Brain pericyte (primary cell): ENCODE results near the gene JKAMP.
"Not testable (repeated sequence)": the region's sequence is repeated elsewhere in the genome, so short reads cannot be mapped to it uniquely, and the experiment has no call there.

Source experiments
- DNase-seq: peaks from one replicate; pipeline ENCODE4 v3.0.0-alpha.2; 2012; ENCODE audit warnings: low read depth, low spot score

JKAMP gene

GRCh38 chr14:59483819-59484638, at the start of gene JKAMP, which contains the start of gene L3HYPDH:
Gene JKAMP (plus strand): TSS chr14:59484517. CDS start chr14:59484590, 73 bp downstream.
Gene L3HYPDH (minus strand): TSS chr14:59484408. CDS start chr14:59484316, 92 bp downstream.
- DNase-seq: peak; percentile 83

- DNase-seq: no peak
Observed at GRCh38 chr14:59435101-59435500, 49.2 kb upstream of the JKAMP start.

- DNase-seq: no peak
Observed at GRCh38 chr14:59435987-59436386, 48.3 kb upstream of the JKAMP start.

- DNase-seq: no peak
Observed at GRCh38 chr14:59438195-59438647, 46.1 kb upstream of the JKAMP start.

GRCh38 chr14:59439256-59439965, 44.9 kb upstream of the JKAMP start:
- DNase-seq: no peak

- not testable (repeated sequence) for DNase-seq
Observed at GRCh38 chr14:59448673-59449072, 35.6 kb upstream of the JKAMP start.

- DNase-seq: no peak
Observed at GRCh38 chr14:59450716-59451115, 33.6 kb upstream of the JKAMP start.

GRCh38 chr14:59451849-59452248, 32.5 kb upstream of the JKAMP start:
- DNase-seq: no peak

GRCh38 chr14:59454139-59454538, 30.2 kb upstream of the JKAMP start:
- no peak for DNase-seq

- DNase-seq: no peak
Observed at GRCh38 chr14:59455411-59455810, 28.9 kb upstream of the JKAMP start.

- DNase-seq: no peak
Observed at GRCh38 chr14:59458486-59458885, 25.8 kb upstream of the JKAMP start.

- no peak for DNase-seq
Observed at GRCh38 chr14:59460378-59460777, 23.9 kb upstream of the JKAMP start.

GRCh38 chr14:59461891-59462290, 22.4 kb upstream of the JKAMP start:
- no peak for DNase-seq

- DNase-seq: no peak
Observed at GRCh38 chr14:59463787-59464485, 20.4 kb upstream of the JKAMP start.

GRCh38 chr14:59464486-59465315, 19.6 kb upstream of the JKAMP start:
- DNase-seq: no peak

GRCh38 chr14:59465316-59466135, 18.8 kb upstream of the JKAMP start, which contains the start of gene GPR135:
Gene GPR135 (minus strand): TSS chr14:59465380. CDS start chr14:59465226, 154 bp downstream.
- DNase-seq: no peak

GRCh38 chr14:59474172-59474571, 10.1 kb upstream of the JKAMP start:
- DNase-seq: no peak

GRCh38 chr14:59475709-59476108, 8.6 kb upstream of the JKAMP start:
- no peak for DNase-seq

- DNase-seq: no peak
Observed at GRCh38 chr14:59478540-59478939, 5.8 kb upstream of the JKAMP start.

- DNase-seq: no peak
Observed at GRCh38 chr14:59480166-59480565, 4.2 kb upstream of the JKAMP start.
